Hematopoietic multipotent progenitor cell treated with erythropoietin and hydrocortisone succinate and interleukin-3 and kit ligand, for 6 days (in vitro differentiated cells): Measurements from ENCODE around the gene AK1.

Experiments used
- DNase-seq: peaks from one replicate; pipeline ENCODE4 v3.0.0-alpha.2; 2015

Gene AK1

DNA sequence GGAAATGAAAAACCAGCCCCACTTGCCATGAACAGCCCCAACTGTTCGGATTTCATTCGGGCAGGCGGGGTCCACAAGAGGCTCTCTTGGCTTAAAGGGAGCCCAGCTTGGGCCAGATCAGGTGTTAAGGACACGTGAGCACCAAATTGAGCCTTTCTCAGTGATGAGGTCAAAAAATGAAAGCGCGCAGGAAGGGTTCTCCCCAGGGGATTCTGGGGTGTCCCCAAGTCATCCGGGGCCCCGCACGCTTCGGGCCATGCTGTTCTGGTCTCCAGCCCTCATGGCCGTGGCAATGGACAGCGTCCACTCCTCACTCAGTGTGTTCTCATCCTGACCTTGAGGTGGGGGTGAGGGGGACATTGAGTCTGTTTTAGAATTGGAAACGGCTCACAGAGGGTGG is 10.9 kb downstream of the AK1 start:
- no peak for DNase-seq

DNA sequence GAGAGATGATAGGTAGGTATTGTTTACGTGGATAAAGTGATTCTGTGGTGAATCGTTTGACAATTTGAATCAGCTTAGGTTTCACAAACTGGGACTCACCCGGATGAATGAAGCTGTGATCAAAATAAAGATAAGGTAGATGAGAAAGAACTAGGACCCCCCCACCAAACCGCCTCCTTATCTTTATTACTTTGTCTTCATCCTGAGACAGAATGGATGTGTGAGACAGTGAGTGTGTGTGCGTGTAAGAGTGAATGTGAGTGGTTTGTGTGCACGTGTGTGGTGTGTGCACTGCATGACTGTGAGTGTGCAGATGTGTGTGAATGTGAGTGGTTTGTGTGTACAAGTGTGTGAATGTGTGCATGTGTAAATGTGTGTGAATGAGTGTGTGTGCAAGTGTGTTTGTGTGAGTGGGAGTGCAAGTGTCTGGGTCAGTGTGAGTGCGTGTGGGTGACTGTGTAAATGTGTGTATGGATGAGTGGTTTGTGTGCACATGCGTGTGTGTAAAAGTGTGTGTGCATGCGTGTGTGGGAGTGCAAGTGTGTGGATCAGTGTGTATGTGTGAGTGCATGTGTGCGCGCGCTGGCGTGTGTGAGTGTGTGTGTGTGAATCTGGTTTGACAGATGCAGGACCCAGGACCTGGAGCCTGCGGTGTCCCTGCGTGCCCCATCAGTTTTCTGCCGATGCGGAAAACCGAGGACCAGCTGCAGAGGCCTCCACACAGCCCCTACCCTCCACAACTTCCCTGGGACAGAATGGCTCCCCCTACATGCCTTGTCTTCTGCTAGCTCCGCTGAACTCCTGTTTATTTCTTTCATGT is 11.6 kb downstream of the AK1 start:
- DNase-seq, result peak; percentile 71

DNA sequence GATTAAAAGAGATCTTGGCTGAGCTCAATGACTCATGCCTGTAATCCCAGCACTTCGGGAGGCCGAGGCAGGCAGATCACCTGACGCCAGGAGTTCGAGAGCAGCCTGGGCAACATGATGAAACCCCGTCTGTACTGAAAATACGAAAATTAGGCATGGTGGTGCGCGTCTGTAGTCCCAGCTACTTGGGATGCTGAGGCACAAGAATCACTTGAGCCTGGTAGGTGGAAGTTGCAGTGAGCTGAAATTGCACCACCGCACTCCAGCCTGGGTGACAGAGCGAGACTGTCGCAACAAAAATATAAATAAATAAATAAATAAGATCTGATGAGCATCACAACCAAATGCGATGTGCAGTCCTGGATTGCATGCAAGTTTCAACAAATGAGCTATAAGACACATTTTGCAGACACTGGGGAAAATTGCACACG is 14.3 kb downstream of the AK1 start:
- no peak for DNase-seq

DNA sequence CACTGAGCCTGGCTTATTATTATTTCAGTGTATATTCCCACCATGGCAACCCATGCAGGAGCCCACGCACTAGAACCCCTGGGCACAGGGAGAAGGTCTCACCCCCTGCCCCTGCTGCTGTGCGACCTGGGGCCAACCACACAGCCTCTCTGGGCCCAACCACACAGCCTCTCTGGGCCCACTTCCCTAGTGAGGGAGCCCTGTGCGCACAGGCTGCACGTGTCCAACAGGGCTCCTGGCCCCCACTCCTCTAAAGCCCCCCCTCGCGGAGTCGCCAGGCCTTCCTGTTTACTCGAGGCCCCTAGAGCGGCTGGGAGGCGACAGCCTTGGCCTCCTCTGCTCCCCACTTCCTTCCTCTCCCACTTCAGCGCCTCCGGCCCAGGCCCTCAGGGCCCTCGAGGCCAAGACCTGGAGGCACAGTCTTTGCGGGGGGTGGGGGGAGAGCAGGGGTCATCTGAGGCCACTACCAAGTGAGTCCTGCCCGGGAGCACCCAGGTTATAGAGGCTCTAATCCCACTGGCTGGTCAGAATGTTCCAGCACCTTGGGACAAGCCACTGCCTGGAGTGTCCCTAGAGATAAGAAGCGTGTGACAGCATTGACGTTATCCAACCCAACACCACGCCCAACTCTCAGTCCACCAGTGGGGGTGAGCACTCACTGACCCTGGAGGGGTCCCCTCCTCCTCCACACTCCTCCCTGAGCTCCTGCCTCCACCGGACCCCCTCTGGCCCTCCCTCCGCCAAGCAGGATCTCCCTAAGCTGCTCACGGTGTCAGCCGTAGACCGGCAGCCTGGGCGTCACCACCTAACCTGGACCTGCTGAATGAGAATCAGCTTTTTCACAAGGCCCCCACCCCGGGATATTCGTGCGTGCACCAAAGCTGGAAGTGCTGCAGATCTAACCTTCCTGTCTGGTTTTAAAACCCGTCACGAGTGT is 15.1 kb downstream of the AK1 start:
- DNase-seq, result peak; percentile 84

DNA sequence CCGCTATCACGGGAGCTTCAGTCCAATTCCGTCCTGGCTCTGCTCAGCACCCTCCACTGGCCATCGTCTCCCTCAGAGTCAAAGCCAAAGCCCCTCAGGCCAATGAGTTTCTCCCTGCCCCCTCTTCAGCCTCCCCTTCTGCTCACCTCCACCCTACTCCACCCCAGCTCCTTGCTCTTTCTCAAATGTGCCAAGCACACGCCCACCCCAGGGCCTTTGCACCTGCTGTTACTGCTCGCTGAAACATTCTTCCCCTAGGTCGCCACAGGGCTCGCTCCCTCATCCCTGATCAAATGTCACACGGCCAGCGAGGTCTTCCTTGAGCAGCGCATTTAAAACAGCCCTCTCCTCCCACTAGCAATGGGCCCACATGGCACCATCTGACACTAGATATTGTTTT is 16.7 kb downstream of the AK1 start:
- DNase-seq, result no peak

DNA sequence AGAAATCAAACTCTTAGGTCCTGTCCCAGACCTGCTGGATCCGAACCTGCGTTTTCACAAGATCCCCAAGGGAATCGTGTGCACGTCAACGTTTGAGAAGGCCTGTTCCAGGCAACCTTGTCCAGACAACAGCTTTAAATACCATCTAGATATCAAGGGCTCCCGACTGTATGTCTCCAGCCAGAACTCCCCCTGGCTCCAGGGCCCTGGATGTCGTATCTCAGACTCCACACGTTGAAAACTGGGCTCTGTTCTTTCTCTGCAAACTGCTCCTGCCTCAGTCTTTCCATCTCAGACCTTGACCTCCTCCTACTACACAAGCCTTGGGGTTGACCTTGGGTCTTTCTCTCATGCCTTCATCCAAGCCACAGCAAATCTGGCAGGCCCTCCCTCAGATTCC is 17.2 kb downstream of the AK1 start:
- no peak for DNase-seq

DNA sequence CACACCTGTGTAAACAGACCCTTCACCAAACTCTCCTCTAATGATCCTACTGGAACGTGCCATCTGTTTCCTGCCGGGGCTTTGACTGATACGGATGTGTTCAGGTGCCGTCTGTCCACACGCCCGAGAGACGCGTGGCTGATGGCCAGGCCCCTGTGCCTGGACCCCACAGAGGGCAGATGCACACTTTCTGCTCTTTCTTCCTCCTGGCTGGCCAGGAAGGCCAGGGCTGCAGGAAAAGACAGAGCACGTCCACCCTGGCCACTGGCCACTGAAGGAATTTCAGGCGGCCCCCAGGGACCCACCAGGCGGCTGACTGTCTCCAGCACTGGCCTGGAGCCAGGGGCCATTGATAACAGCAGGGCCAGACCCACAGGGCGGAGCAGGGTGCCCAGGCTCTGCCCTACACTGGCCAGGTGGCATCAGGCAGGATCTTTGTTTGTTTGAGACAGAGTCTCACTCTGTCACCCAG is 19.4 kb downstream of the AK1 start:
- peak; percentile 85 for DNase-seq

DNA sequence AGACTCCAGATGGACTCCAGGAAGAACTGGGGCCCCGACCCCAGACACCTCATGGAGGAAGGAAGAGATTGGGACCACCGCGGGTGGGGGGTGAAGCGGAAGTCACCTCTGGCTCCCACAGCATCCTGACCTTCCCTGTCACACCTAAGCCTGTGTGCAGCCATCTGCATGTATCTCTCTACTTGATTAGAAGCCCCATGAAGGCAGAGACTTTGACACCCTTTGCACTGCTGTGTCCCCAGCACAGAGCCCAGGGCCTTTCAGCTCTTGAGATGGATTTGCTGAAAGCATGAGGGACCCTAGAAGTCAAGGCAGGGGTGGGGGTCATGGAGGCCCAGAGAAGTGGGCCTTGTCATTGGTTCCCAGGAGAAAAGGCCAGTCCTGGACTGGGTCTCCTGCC is 20.2 kb downstream of the AK1 start:
- no peak for DNase-seq

DNA sequence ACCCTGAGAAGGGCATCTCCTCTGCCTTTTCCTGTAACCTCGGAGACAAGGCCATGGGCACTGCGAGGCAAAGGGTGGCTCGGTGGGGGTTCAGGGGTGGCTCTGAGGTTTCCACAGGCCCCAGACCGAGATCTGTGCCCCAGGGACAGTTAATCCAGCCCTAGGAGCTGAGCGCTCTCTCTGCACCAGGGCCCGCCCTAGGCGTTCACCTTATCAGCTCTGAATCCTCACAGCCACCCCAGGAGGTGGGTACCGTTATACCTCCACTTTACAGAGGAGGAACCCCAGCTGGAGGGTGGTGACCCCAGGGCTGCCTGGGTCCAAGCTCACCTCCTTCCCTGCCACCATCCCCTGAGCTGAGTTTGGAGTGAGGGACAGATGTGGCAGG is 20.8 kb downstream of the AK1 start:
- peak; percentile 93 for DNase-seq

DNA sequence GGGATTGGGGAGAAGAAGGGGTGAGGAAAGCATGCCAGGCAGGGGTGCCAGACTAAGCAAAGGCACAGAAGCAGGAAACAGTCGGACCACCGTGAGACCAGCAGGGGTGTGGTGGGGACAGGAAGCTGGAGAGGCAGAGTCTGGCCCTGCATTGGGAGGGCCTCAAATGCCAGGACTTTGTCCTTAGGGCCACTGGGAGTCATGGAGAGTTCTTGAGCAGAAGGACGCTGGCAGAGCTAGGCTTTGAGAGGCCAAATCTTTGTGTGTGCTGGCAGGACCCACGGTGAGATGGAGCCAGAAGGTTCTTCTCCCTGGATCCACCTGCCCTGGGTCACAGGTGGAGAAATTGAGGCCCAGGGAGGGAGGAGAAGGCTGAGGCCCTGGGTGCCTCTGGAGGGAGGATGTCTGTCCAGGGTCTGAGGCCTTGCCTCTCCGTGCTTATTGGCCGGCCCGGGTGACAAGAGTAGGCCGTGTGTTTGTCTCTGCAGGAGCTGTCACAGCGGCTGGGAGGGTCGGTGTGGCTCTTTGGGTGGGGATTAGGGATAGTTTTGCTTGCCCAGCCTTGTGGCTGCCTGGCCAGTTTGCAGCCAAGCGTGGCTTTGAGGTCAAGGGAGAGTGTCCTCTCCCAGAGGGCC is 21.3 kb downstream of the AK1 start:
- DNase-seq, result peak; percentile 75

DNA sequence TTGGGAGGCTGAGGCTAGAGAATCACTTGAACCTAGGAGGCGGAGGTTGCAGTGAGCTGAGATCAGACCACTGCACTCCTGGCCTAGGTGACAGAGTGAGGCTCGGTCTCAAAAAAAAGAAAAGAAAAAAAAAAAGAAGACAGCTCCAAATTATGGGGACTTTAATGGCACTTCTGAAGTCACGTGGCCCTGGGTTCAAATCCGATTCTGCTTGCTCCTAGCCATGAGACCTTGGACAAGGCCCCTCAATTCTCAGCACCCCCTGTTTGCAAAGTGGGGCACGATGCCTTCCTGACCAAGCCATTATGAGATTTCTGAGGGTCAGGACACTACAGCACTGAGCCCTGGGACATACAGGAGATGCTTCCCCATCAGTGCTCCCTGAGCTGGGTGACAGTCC is 22.0 kb downstream of the AK1 start:
- no peak for DNase-seq

DNA sequence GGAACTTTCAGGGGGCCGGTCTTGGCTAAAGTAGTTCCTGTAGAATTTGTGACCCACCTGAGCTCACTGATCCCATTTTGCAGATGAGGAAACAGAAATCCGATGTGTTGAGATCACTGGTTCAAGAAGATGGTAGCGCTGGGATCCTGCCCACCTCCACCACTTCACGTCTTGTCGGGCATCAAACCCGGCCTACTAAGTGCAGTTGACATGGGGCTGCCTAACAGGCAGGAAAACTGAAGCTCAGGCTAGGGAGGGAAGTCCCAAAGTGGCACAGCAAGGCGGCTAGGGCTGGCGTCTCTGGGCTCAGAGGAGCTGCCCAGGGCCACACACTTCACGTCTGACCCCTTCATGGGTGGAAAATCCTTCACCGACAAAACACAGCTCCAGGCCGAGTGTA is 22.5 kb downstream of the AK1 start:
- DNase-seq, result no peak

DNA sequence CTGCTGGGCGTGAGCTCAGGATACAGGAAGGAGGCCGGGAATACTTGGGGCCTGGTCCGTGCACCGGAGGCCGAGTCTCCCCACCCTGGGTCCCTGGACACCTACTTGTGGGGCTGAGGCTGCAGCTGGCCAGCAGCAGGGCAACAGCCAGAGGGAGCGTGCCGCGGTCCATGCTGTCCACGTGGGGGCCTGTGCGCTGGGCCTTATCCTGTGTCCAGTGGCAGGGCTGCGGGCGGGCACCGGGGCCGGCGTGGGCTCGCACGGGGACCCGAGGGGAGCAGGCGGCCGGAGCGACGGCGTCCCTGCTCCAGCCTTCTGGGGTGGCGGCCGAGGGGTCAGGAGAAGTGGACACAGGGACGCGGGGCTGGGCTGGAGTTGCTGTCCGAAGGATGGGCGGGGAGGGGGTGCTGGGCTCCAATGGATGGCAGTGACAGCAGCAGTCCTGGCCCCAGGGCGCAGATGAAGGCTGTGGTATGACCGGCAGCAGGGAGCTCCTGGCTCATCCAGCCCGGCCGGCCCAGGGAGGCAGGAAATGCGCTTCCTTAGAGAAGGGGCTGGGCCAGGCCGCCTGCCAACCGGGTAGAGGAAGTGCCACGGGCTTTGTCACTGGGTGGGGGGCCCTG is 23.2 kb downstream of the AK1 start, which contains the start of gene ENG:
Gene ENG, minus strand, starts transcription at position 475 of the 623 bp plus-strand sequence. Its CDS starts 303 bp downstream, at position 172.
- peak; percentile 80 for DNase-seq

DNA sequence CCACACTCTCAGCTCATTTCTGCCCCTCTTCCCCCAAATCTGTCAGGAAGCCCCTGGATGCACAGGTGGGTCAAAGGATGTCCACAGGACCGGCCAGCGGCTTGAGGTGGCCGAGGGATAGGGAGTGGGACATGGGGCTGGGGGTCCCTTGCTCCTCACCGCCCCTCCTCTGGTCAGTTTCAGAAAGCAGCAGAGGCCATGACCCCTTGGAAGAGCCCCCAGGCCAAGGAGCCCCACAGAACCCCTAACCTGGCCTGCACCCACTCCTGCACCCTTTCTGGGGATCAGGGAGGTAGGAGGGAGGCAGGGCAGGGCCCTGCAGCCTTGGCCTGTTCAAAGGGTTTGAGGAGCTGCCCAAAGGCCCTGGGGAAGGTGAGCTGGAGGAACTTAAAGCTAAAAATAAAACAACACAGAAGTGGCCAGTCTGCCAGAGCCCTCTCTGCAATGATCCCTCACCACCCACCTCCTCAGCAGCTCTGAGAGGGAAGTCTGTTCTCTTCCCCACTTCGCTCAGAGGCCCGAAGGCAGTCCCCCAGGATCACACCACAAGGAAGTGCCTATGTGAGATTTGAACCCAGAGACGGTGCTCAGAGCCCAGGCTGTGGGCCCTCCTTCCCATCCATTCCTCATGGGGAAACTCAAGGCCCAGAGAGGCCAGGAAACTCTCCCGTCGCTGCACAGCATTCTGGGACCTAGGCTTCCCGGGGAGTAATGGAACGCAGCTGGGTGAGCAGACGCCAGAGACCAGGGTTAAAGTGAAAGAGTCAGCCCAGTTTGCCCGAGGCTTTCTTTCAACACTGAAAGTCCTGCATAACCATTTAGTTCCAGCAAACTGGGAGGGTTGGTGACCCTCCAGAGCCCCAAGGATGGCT is 23.9 kb downstream of the AK1 start:
- DNase-seq, result no peak

DNA sequence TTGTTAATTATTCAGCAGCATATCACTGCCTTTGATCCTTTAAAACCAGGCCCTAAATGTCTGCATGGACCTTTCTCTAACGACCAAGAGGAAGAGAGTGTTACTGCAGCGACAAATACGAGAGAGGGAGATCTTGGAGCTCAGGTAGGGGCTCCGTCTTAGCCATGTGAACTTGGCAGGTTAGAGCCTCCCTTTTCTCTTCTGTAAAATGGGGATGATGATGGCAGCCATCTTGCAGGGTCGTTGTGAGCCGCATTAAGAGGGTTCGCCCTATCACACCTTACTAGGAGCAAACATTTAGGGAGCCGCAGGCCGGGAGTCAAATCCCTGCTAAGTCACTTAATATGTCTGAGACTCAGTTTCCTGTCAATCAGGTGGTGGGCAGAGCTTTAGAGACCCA is 24.6 kb downstream of the AK1 start:
- no peak for DNase-seq

DNA sequence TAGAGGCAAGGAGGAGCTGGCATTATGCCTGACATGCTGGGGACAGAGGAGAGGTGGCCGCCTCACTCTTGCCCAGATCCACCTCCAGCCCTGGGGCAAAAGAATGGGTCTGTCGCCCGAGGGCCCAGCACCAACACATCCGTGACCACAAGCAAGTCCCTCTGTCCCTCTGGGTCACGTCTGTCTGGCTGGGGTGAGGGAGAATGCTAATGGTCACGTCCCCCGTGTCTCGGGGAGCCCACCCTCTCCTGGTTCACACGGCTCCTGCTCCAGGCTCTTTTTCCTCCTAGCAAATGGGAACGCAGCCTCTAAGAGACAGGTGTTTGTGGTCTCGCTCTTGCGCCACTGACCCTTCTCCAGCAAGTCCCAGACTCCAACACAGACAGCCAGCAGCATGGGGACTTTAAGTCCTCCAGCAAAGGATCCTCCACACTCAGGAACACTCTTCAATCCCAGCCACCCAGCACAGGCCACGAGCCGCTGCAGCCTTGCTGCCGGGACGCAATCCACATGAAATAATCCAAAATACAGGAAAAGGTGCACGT is 27.1 kb downstream of the AK1 start:
- DNase-seq, result no peak

DNA sequence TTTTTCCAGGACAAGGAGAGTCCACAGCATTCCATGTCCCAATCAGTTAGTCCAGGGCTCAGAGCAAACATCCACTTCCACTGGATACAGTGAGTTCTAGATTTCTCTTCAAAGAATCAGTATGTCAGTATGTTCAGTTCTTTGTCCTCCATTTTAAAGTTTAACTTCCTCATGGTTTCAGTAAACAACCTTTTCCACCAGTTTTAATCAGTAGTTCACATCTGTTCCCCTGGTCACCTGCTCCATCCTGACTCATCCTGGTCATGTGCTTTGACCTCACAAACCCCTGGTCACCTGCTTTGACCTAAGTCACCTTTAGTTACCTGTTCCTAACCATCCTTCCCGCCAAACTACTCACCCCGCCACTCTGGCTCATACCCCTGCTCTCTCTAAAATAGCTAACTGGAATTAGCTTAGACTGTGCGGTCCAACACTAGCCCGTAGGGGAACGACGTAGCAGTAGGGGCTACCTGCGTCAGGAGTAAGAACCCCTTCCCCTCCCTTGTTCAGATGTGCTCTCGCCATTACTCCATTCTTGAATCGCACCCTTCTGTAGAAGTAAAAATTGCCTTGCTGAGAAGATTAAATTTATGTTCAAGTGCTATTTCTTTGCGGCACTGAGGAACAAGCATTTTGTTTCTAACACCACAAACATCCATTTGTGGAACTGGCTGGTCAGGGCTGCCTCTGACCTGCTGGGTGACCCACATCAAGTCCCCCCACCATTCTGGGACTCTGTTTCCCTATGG is 28.5 kb downstream of the AK1 start:
- no peak for DNase-seq

DNA sequence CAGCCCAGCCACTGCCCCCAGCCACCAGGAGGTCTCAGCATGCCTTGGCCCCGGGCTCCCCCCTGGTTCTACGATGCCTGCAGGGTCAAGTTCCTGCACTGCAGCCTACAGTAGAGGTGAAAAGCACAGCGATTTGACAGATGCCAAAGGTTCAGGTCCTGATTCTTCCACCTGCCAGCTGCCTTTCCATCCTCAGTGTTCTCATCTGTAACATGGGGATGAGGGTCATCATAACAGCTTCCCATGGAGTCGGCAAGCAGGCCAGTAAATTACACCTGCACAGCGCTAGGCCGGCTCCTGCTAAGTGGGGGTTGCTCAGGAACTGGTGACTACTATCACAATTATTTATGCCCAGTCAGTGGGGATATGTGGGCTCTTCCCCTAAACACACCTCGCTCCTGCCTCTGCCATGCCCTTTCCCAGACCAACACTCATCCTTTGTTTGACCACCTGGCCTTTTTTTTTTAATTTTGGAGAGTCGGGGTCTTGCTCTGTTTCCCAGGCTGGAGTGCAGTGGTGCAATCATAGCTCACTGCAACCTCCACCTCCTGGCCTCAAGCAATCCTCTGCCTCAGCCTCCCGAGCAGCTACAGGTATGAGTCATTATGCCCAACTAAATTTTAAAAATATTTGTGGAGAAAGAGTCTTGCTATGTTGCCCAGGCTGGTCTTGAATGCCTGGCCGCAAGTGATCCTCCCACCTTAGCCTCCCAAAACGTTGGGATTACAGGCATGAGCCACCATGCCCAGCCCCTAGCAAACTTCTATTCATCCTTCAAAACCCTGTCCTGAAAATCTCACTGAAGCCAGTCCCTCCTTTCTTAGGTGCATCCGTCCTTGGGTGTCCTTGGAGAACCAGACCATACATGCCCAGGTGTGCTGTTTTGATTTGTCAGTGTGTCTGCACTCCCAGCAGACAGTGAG is 29.4 kb downstream of the AK1 start:
- DNase-seq, result no peak

DNA sequence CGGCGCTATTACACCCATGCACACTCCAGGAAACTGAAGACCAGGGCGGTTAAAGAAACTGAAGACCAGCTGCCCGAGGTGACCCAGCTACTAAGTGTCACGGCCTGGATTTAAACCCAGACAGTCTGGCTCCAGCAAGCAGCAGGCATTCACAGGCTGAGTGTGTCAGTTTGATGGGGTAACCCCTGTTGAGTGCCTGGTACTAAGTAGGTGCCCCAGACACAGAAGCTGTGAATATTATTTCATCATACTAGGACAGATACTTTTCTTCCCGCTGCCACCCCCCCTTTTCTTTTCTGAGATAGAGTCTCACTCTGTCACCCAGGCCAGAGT is 30.3 kb downstream of the AK1 start:
- DNase-seq, result no peak
